GM12878 (cell line): ENCODE data around the gene TIGD7. TPM values are rescaled to one million over a fixed set of nuclear protein-coding genes. Genes with fewer than 3 reads are reported as not detected.

Experiments used
- ATAC-seq: fragments of 200-7000 bp; cut with Tn5 transposase; 3 replicates; pipeline ENCODE4 v1.9.1; 2020; ENCODE audit warnings: mild to moderate bottlenecking, moderate library complexity
- BruUV-seq: library from RNA; stranded (reverse); fragments of 400-500 nt; replicated peaks from 2 replicates; lab custom pipeline; 2021; lab: Mats Ljungman, UMichigan
- CTCF ChIA-PET: fragments of 300-600 bp; sonication (Branson Sonifier 250); formaldehyde crosslinking; extraction: SDS; loops from one replicate; lab custom pipeline; 2021; ENCODE audit warnings: inconsistent platforms; lab: Yijun Ruan, JAX
- POLR2A ChIA-PET: fragments of 350-600 bp; formaldehyde crosslinking; extraction: SDS; loops from one replicate; lab custom pipeline; 2021; ENCODE audit warnings: inconsistent platforms; lab: Charles Lee
- RAD21 ChIA-PET: fragments of 300-600 bp; sonication (Branson Sonifier 250); formaldehyde crosslinking; loops from one replicate; lab custom pipeline; 2023; ENCODE audit warnings: antibody characterized with exemption; ENCODE audit not compliant: unreplicated experiment; lab: Charles Lee
- SMC1A ChIA-PET: fragments of 300-600 bp; sonication (Branson Sonifier 250); formaldehyde crosslinking; loops from one replicate; lab custom pipeline; 2023; ENCODE audit not compliant: unreplicated experiment, uncharacterized antibody; lab: Charles Lee
- DNase-seq: peaks from one replicate; pipeline ENCODE4 v3.0.0-alpha.2; 2011; ENCODE audit warnings: low read depth, low spot score
- FAIRE-seq: peaks from 3 replicates; lab custom pipeline; 2011; peaks lifted over from hg19 to GRCh38; lab: Jason Lieb, UNC
- H2AFZ ChIP-seq: 2 replicates; pipeline ENCODE4 v1.6.0; 2011; ENCODE audit warnings: low read depth, low read length, control low read depth; ENCODE audit not compliant: control insufficient read depth
- H3K27ac ChIP-seq: 2 replicates; pipeline ENCODE4 v1.5.1; 2011; ENCODE audit warnings: control low read depth; ENCODE audit not compliant: control insufficient read depth, insufficient read depth
- H3K27me3 ChIP-seq, 2 experiments: replicated peaks in 1 of 2; 2 replicates each; pipeline versions ENCODE4 v1.6.0 to v1.6.1; 2011; ENCODE audit warnings: low read length in 1 of 2; ENCODE audit not compliant: control insufficient read depth in 2 of 2, insufficient read depth in 2 of 2
- H3K36me3 ChIP-seq, 2 experiments: 2 replicates each; pipeline ENCODE4 v1.5.1; 2011; ENCODE audit warnings: low read length in 1 of 2; ENCODE audit not compliant: control insufficient read depth in 2 of 2, insufficient read depth in 2 of 2
- H3K4me1 ChIP-seq: 2 replicates; pipeline ENCODE4 v1.6.1; 2011; ENCODE audit warnings: mild to moderate bottlenecking, low read length, moderate library complexity, mixed read lengths; ENCODE audit not compliant: control insufficient read depth, insufficient read depth
- H3K4me2 ChIP-seq: 2 replicates; pipeline ENCODE4 v1.6.0; 2011; ENCODE audit warnings: control low read depth; ENCODE audit not compliant: control insufficient read depth, insufficient read depth
- H3K4me3 ChIP-seq: fragments of 200-600 bp; sonication (generic); 2 replicates; pipeline ENCODE4 v1.5.1; 2016
- H3K79me2 ChIP-seq: 2 replicates; pipeline ENCODE4 v1.6.0; 2011; ENCODE audit warnings: low read length; ENCODE audit not compliant: control insufficient read depth, insufficient read depth
- H3K9ac ChIP-seq: 2 replicates; pipeline ENCODE4 v1.8.0; 2011; ENCODE audit warnings: low read length, control low read depth, mixed read lengths; ENCODE audit not compliant: control insufficient read depth, insufficient read depth
- H3K9me3 ChIP-seq: replicated peaks from 3 replicates; pipeline ENCODE4 v1.5.1; 2011; ENCODE audit warnings: mild to moderate bottlenecking, low read length; ENCODE audit not compliant: control insufficient read depth, insufficient read depth
- H4K20me1 ChIP-seq: 2 replicates; pipeline ENCODE4 v1.6.0; 2011; ENCODE audit not compliant: control insufficient read depth, insufficient read depth
- CBX5 ChIP-seq: sonication (generic); IDR thresholded peaks from 2 replicates; pipeline ENCODE4 v1.6.1; 2016; ENCODE audit warnings: low read depth, moderate library complexity, mild to moderate bottlenecking, inconsistent platforms
- CHD1 ChIP-seq: IDR thresholded peaks from 2 replicates; pipeline ENCODE4 v1.6.1; 2012; ENCODE audit warnings: low read depth, low read length, improper control_type of control experiment
- CHD2 ChIP-seq: IDR thresholded peaks from 2 replicates; pipeline ENCODE4 v1.6.1; 2011; ENCODE audit warnings: low read depth, low read length, improper control_type of control experiment, borderline replicate concordance
- FOXM1 ChIP-seq: IDR thresholded peaks from 2 replicates; pipeline ENCODE4 v1.6.1; 2012; ENCODE audit warnings: low read depth, mild to moderate bottlenecking, inconsistent platforms, low read length, moderate library complexity
- IKZF1 ChIP-seq: fragments of 450-650 bp; conservative IDR thresholded peaks from 2 replicates; pipeline ENCODE4 v1.6.1; 2017; ENCODE audit warnings: antibody characterized with exemption, mild to moderate bottlenecking
- MEF2B ChIP-seq: fragments of 450-650 bp; IDR thresholded peaks from 2 replicates; pipeline ENCODE4 v1.6.1; 2018; ENCODE audit warnings: mild to moderate bottlenecking, moderate library complexity; ENCODE audit not compliant: partially characterized antibody, poor library complexity, severe bottlenecking
- RELA ChIP-seq: fragments of 450-650 bp; IDR thresholded peaks from 2 replicates; pipeline ENCODE4 v1.8.0; 2014; ENCODE audit warnings: borderline replicate concordance; ENCODE audit not compliant: partially characterized antibody
- RUNX3 ChIP-seq: IDR thresholded peaks from 2 replicates; pipeline ENCODE4 v1.6.1; 2012; ENCODE audit warnings: low read length, inconsistent platforms
- SMAD5 ChIP-seq: IDR thresholded peaks from 2 replicates; pipeline ENCODE4 v1.6.1; 2016; ENCODE audit warnings: antibody characterized with exemption, low read depth
- YBX1 ChIP-seq: fragments of 450-650 bp; IDR thresholded peaks from 2 replicates; pipeline ENCODE4 v1.6.1; 2016; ENCODE audit warnings: antibody characterized with exemption
- WGBS: methylation state at CpG from one replicate; pipeline ENCODE4 v1.1.6; 2016; ENCODE audit warnings: low lambda C conversion rate; ENCODE audit not compliant: insufficient replicate concordance, insufficient coverage; ENCODE audit errors: missing lambda C conversion rate; 5-methylcytosine and 5-hydroxymethylcytosine counted together
- in situ Hi-C: fragments of 300-500 bp; cut with MboI; formaldehyde crosslinking; loops from 9 replicates; pipeline ENCODE4 v1.14.3; 2018; ENCODE audit warnings: mixed read lengths
- intact Hi-C: fragments of 100-400 bp; cut with micrococcal nuclease; formaldehyde crosslinking; loops from one replicate; pipeline ENCODE4 v1.14.2; 2022; ENCODE audit not compliant: unreplicated experiment
- polyA plus RNA-seq, 11 experiments: library from polyadenylated mRNA; depleted of rRNA in 4 of 11; unstranded in 6 of 11; stranded (reverse) in 5 of 11; fragments of >200 nt; fragmentation: Nextera tagmentation in 4 of 11; fragmentation: Illumina TruSeq in 1 of 11; extraction: Ambion mirVana in 4 of 11; extraction: Trizol in 1 of 11; gene quantifications; 1 replicate in 1 of 11; 2 replicates in 10 of 11; pipeline versions ENCODE4 v1.2.1 to v1.2.3, GENCODE V29; 2011 to 2016; ENCODE audit warnings: inconsistent platforms in 2 of 11, missing spikeins in 2 of 11, low read depth in 1 of 11
- total RNA-seq, 4 experiments: library from RNA; depleted of rRNA in 3 of 4; stranded (reverse); fragments of >200 nt in 3 of 4; fragmentation: Illumina TruSeq in 1 of 4; extraction: Trizol in 1 of 4; gene quantifications; 2 replicates each; pipeline versions ENCODE4 v1.2.1 to v1.2.3, GENCODE V29; 2013 to 2021
- TF ChIP-seq, protein P1 (sequence below): fragments of 450-650 bp; IDR thresholded peaks from 2 replicates; pipeline ENCODE4 v1.6.1; 2017; ENCODE audit warnings: antibody characterized with exemption, mild to moderate bottlenecking, moderate library complexity
- TF ChIP-seq, protein P2 (sequence below): fragments of 450-650 bp; IDR thresholded peaks from 2 replicates; pipeline ENCODE4 v1.6.1; 2014; ENCODE audit warnings: mild to moderate bottlenecking
- TF ChIP-seq, protein P3 (sequence below): fragments of 450-650 bp; IDR thresholded peaks from 2 replicates; pipeline ENCODE4 v1.6.1; 2017; ENCODE audit warnings: mild to moderate bottlenecking, moderate library complexity
- TF ChIP-seq, protein P4 (sequence below): fragments of 450-650 bp; IDR thresholded peaks from 2 replicates; pipeline ENCODE4 v1.6.1; 2017; ENCODE audit warnings: low read depth, mild to moderate bottlenecking, moderate library complexity

Gene TIGD7
- total and polyA plus RNA-seq, 10 of the 15 experiments (the other 5 are each of a cell fraction or from before 2014, with no cell fraction given): 0.37 to 3.8 (median 3.0) TPM

DNA sequence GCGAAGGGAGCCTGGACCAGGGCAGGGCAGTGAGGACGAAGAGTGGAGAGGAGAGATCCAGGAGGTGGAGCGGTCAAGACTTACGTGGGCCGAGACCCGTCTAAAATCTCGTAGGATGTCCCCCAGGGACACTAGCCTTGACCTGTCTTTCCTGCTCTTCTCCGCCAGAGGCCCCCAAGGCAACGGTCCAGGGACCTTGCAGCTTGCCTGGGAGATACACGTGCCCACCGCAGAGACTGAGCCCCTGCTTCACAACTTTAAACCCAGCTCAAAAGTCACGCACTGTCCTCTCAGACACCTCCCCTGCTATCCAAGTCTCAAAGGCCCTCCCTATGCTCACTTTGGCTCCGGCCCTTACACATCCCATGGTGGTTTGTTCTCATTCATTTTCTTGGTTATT lies 9.4 kb downstream of the TIGD7 start:
- Histone ChIP-seq H3K4me3 (no peak overlapping the region), H3K27me3 (no peaks in the 10 kb centered on the region), H3K9me3 (peaks cover 26% of the 10 kb centered on the region), H3K36me3 (peaks cover 0 to 3% of the 10 kb centered on the region in 2 experiments; a peak in 3 of 4 replicates), H3K79me2 (no peaks in the 10 kb centered on the region), H3K4me2 (no peak overlapping the region), H4K20me1 (no peaks in the 10 kb centered on the region), H3K27ac (no peak overlapping the region), H2AFZ (no peak overlapping the region), H3K4me1 (no peaks in the 10 kb centered on the region), H3K9ac (no peak overlapping the region)
- ATAC-seq: no peak
- no peak for FAIRE-seq
- ChIA-PET POLR2A (no interaction called here), CTCF (no interaction called here), RAD21 (no interaction called here), SMC1A (interaction anchor here (1.3 kb wide), 1 partner anchor 9 kb away, joined by 3 read pairs; no protein-coding TSS in a partner anchor)
- intact Hi-C loops (no loop called here), in situ Hi-C loops (no loop called here)
- no peak for DNase-seq
- 97% methylated on average over 8 of the region's 13 CpGs for WGBS
- no TSS peak for BruUV-seq
- TF ChIP-seq RUNX3: no peak
- no peak for TF ChIP-seq IKZF1
- TF ChIP-seq, protein P1, sequence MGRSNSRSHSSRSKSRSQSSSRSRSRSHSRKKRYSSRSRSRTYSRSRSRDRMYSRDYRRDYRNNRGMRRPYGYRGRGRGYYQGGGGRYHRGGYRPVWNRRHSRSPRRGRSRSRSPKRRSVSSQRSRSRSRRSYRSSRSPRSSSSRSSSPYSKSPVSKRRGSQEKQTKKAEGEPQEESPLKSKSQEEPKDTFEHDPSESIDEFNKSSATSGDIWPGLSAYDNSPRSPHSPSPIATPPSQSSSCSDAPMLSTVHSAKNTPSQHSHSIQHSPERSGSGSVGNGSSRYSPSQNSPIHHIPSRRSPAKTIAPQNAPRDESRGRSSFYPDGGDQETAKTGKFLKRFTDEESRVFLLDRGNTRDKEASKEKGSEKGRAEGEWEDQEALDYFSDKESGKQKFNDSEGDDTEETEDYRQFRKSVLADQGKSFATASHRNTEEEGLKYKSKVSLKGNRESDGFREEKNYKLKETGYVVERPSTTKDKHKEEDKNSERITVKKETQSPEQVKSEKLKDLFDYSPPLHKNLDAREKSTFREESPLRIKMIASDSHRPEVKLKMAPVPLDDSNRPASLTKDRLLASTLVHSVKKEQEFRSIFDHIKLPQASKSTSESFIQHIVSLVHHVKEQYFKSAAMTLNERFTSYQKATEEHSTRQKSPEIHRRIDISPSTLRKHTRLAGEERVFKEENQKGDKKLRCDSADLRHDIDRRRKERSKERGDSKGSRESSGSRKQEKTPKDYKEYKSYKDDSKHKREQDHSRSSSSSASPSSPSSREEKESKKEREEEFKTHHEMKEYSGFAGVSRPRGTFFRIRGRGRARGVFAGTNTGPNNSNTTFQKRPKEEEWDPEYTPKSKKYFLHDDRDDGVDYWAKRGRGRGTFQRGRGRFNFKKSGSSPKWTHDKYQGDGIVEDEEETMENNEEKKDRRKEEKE: no peak
- TF ChIP-seq CHD2: no peak
- TF ChIP-seq MEF2B: no peak
- TF ChIP-seq, protein P2, sequence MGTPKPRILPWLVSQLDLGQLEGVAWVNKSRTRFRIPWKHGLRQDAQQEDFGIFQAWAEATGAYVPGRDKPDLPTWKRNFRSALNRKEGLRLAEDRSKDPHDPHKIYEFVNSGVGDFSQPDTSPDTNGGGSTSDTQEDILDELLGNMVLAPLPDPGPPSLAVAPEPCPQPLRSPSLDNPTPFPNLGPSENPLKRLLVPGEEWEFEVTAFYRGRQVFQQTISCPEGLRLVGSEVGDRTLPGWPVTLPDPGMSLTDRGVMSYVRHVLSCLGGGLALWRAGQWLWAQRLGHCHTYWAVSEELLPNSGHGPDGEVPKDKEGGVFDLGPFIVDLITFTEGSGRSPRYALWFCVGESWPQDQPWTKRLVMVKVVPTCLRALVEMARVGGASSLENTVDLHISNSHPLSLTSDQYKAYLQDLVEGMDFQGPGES: no peak
- TF ChIP-seq, protein P3, sequence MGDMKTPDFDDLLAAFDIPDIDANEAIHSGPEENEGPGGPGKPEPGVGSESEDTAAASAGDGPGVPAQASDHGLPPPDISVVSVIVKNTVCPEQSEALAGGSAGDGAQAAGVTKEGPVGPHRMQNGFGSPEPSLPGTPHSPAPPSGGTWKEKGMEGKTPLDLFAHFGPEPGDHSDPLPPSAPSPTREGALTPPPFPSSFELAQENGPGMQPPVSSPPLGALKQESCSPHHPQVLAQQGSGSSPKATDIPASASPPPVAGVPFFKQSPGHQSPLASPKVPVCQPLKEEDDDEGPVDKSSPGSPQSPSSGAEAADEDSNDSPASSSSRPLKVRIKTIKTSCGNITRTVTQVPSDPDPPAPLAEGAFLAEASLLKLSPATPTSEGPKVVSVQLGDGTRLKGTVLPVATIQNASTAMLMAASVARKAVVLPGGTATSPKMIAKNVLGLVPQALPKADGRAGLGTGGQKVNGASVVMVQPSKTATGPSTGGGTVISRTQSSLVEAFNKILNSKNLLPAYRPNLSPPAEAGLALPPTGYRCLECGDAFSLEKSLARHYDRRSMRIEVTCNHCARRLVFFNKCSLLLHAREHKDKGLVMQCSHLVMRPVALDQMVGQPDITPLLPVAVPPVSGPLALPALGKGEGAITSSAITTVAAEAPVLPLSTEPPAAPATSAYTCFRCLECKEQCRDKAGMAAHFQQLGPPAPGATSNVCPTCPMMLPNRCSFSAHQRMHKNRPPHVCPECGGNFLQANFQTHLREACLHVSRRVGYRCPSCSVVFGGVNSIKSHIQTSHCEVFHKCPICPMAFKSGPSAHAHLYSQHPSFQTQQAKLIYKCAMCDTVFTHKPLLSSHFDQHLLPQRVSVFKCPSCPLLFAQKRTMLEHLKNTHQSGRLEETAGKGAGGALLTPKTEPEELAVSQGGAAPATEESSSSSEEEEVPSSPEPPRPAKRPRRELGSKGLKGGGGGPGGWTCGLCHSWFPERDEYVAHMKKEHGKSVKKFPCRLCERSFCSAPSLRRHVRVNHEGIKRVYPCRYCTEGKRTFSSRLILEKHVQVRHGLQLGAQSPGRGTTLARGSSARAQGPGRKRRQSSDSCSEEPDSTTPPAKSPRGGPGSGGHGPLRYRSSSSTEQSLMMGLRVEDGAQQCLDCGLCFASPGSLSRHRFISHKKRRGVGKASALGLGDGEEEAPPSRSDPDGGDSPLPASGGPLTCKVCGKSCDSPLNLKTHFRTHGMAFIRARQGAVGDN: no peak
- TF ChIP-seq CBX5: no peak
- TF ChIP-seq, protein P4, sequence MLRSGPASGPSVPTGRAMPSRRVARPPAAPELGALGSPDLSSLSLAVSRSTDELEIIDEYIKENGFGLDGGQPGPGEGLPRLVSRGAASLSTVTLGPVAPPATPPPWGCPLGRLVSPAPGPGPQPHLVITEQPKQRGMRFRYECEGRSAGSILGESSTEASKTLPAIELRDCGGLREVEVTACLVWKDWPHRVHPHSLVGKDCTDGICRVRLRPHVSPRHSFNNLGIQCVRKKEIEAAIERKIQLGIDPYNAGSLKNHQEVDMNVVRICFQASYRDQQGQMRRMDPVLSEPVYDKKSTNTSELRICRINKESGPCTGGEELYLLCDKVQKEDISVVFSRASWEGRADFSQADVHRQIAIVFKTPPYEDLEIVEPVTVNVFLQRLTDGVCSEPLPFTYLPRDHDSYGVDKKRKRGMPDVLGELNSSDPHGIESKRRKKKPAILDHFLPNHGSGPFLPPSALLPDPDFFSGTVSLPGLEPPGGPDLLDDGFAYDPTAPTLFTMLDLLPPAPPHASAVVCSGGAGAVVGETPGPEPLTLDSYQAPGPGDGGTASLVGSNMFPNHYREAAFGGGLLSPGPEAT: no peak
- no peak for TF ChIP-seq RELA
- TF ChIP-seq YBX1: no peak
- no peak for TF ChIP-seq FOXM1
- TF ChIP-seq SMAD5: no peak
- no peak for TF ChIP-seq CHD1
